Osteoblast (primary cell): Measurements from ENCODE around the gene NAP1L5. TPM values are rescaled to one million over a fixed set of nuclear protein-coding genes. Genes with fewer than 3 reads are reported as not detected.

Experiments
- DNase-seq: peaks from one replicate; pipeline ENCODE4 v3.0.0; 2011; ENCODE audit warnings: low spot score, mixed read lengths; ENCODE audit not compliant: insufficient read length; ENCODE audit errors: missing footprints
- H2AFZ ChIP-seq: 2 replicates; pipeline ENCODE4 v1.6.0; 2011; ENCODE audit warnings: mild to moderate bottlenecking, low read length
- H3K27ac ChIP-seq: 2 replicates; pipeline ENCODE4 v1.5.1; 2011; ENCODE audit warnings: mild to moderate bottlenecking, low read depth, low read length, moderate library complexity
- H3K27me3 ChIP-seq: 2 replicates; pipeline ENCODE4 v1.6.0; 2012; ENCODE audit warnings: mild to moderate bottlenecking, control low read depth, inconsistent platforms, low read length, moderate library complexity; ENCODE audit not compliant: insufficient read depth
- H3K36me3 ChIP-seq: 2 replicates; pipeline ENCODE4 v1.5.1; 2011; ENCODE audit warnings: mild to moderate bottlenecking, low read length, control low read depth, moderate library complexity; ENCODE audit not compliant: insufficient read depth
- H3K4me1 ChIP-seq: 2 replicates; pipeline ENCODE4 v1.5.1; 2011; ENCODE audit warnings: mild to moderate bottlenecking, low read length, control low read depth, moderate library complexity; ENCODE audit not compliant: insufficient read depth
- H3K4me2 ChIP-seq: 2 replicates; pipeline ENCODE4 v1.6.0; 2011; ENCODE audit warnings: mild to moderate bottlenecking, low read length; ENCODE audit not compliant: insufficient read depth
- H3K4me3 ChIP-seq: fragments of 200-600 bp; sonication (generic); 3 replicates; pipeline ENCODE4 v1.5.1; 2012; ENCODE audit warnings: mild to moderate bottlenecking, low read length, inconsistent platforms; ENCODE audit not compliant: insufficient read depth
- H3K79me2 ChIP-seq: 2 replicates; pipeline ENCODE4 v1.6.0; 2012; ENCODE audit warnings: mild to moderate bottlenecking, low read length, control low read depth, inconsistent platforms; ENCODE audit not compliant: insufficient read depth
- H3K9me3 ChIP-seq: 2 replicates; pipeline ENCODE4 v1.5.1; 2011; ENCODE audit warnings: low read depth, low read length, control low read depth
- H4K20me1 ChIP-seq: 2 replicates; pipeline ENCODE4 v1.6.0; 2012; ENCODE audit warnings: mild to moderate bottlenecking, low read length, control low read depth; ENCODE audit not compliant: insufficient read depth
- total RNA-seq: library from RNA; depleted of rRNA; stranded (reverse); fragments of >200 nt; gene quantifications from 2 replicates; pipeline ENCODE4 v1.2.3, GENCODE V29; 2012
- TF ChIP-seq, protein P1 (sequence below): IDR thresholded peaks from 2 replicates; pipeline ENCODE4 v1.5.1; 2011; ENCODE audit warnings: mild to moderate bottlenecking, low read depth, low read length, moderate library complexity; ENCODE audit errors: extremely low read depth

Gene NAP1L5
- total RNA-seq, 1 donor = 5.1 TPM

DNA sequence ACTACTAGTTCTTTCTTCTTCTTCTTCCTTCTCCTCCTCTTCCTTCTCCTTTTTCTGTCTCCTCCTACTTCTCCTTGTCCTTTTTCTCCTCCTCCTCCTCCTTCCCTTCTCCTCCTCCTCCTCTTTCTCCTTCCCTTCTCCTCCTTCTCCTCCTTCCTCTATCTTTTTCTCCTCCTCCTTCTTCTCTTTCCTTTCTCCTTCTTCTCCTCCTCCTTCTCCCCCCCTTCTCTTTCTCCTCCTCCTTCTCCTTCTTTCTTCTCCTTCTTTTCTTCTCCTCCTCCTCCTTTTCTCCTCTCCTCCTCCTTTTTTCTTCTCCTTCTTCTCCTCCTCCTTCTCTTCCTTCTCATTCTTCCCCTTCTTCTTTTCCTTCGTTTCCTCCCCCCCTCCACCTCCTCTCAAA lies 21.8 kb upstream of the NAP1L5 start:
- peaks cover 12% of the 10 kb centered on the region for H3K36me3 ChIP-seq
- no peak overlapping the region for H2AFZ ChIP-seq
- H3K9me3 ChIP-seq = peaks cover 3% of the 10 kb centered on the region
- no peak overlapping the region for H3K4me3 ChIP-seq
- H3K27ac ChIP-seq = no peak overlapping the region
- H3K4me1 ChIP-seq = peaks cover 3% of the 10 kb centered on the region
- TF ChIP-seq, protein P1, sequence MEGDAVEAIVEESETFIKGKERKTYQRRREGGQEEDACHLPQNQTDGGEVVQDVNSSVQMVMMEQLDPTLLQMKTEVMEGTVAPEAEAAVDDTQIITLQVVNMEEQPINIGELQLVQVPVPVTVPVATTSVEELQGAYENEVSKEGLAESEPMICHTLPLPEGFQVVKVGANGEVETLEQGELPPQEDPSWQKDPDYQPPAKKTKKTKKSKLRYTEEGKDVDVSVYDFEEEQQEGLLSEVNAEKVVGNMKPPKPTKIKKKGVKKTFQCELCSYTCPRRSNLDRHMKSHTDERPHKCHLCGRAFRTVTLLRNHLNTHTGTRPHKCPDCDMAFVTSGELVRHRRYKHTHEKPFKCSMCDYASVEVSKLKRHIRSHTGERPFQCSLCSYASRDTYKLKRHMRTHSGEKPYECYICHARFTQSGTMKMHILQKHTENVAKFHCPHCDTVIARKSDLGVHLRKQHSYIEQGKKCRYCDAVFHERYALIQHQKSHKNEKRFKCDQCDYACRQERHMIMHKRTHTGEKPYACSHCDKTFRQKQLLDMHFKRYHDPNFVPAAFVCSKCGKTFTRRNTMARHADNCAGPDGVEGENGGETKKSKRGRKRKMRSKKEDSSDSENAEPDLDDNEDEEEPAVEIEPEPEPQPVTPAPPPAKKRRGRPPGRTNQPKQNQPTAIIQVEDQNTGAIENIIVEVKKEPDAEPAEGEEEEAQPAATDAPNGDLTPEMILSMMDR = no peak
- DNase-seq = no peak
- H3K27me3 ChIP-seq = no peaks in the 10 kb centered on the region
- no peaks in the 10 kb centered on the region for H4K20me1 ChIP-seq
- H3K79me2 ChIP-seq = no peaks in the 10 kb centered on the region
- no peak overlapping the region for H3K4me2 ChIP-seq

- Histone ChIP-seq H4K20me1 (no peaks in the 10 kb centered on the region), H2AFZ (no peak overlapping the region), H3K36me3 (peaks cover 12% of the 10 kb centered on the region), H3K27me3 (no peaks in the 10 kb centered on the region), H3K27ac (no peak overlapping the region), H3K4me2 (no peak overlapping the region), H3K9me3 (peaks cover 3% of the 10 kb centered on the region), H3K4me1 (peaks cover 3% of the 10 kb centered on the region), H3K79me2 (no peaks in the 10 kb centered on the region), H3K4me3 (no peak overlapping the region)
- TF ChIP-seq, protein P1 = no peak
- peak; percentile 49 for DNase-seq
These were observed 20.5 kb upstream of the NAP1L5 start for GRCh38 chr4:88718098-88718497.

DNA sequence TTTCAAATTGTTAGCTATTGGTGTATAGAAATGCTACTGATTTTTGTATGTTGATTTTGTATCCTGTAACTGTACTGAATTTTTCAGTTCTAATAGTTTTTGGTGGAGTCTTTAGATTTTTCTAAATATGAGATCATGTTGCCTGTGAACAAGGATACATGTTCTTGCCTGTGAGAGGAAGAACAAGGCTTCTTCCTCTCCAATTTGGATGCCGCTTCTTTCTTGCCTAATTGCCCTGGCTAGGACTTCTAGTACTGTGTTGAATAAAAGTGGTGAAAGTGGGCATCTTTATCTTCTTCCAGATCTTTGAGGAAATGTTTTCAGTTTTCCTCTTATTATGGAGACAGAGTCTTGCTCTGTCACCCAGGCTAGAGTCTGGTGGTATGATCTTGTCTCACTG lies 16.2 kb upstream of the NAP1L5 start:
- H3K27ac ChIP-seq = no peak overlapping the region
- no peaks in the 10 kb centered on the region for H3K79me2 ChIP-seq
- DNase-seq = no peak
- TF ChIP-seq, protein P1 = no peak
- H3K4me2 ChIP-seq = no peak overlapping the region
- no peak overlapping the region for H3K4me3 ChIP-seq
- H3K27me3 ChIP-seq = no peaks in the 10 kb centered on the region
- no peak overlapping the region for H2AFZ ChIP-seq
- peaks cover 3% of the 10 kb centered on the region for H3K9me3 ChIP-seq
- H3K36me3 ChIP-seq = peaks cover 6% of the 10 kb centered on the region
- H4K20me1 ChIP-seq = no peaks in the 10 kb centered on the region
- no peaks in the 10 kb centered on the region for H3K4me1 ChIP-seq

DNA sequence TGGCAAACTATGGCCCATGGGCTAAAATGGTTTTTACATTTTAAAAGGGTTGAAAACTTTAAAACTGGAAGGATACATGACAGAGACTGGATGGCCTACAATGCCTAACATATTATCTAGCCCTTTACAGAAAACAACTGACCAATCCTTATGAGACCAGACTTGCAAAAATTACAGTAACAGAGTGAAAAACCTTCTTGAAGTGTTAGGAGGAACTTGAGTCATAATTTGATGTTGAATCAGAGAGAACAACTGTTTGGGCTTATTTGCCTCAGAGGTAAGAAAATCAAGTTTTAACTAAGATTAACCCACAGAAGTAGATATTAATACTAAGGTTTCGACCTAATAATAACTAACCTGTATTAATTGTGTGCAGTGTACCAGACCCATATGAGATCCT lies 12.4 kb upstream of the NAP1L5 start:
- Histone ChIP-seq H3K9me3 (no peaks in the 10 kb centered on the region), H3K79me2 (no peaks in the 10 kb centered on the region), H4K20me1 (no peaks in the 10 kb centered on the region), H2AFZ (no peak overlapping the region), H3K4me1 (peaks cover 15% of the 10 kb centered on the region), H3K27me3 (no peaks in the 10 kb centered on the region), H3K36me3 (no peaks in the 10 kb centered on the region), H3K27ac (no peak overlapping the region), H3K4me2 (no peak overlapping the region), H3K4me3 (no peak overlapping the region)
- TF ChIP-seq, protein P1 = no peak
- no peak for DNase-seq
